ENCODE data around the gene HRH3.

DNA sequence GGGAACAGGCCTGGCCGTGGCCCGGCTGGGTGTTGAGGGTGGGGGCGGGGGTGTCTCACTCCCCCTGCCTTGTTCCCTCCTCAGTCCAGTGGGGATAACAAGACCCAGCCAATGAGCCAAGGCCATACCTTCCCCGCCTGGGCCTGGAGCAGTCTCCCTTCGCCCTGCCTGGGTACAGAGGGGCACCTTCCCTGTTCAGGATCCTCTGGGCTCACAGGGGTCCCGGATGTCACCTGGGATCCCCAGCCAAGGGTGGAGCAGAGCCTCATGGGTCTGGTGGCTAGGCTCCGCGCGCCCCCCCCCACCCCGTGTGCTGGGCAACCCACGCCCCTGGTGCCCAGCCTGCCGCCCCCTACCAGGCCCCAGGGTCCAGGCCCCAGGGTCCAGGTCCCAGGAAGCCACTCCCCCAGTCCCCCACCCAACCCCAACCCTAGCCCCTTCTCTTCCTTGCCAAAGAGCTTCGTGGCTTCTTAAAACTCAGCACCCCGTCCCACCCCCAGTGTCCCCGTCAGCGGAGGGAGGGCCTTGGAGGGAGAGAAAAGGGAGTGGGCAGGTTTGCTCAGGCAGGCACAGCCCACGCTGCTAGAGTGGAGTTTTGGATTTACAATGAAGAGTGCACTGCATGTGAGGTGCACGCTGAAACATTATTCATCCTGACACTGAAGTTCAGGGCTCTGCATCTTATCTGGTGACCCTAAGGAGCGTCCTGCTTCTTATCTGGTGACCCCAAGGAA is 11.8 kb downstream of the HRH3 start:
- TF ChIP-seq, protein P1, sequence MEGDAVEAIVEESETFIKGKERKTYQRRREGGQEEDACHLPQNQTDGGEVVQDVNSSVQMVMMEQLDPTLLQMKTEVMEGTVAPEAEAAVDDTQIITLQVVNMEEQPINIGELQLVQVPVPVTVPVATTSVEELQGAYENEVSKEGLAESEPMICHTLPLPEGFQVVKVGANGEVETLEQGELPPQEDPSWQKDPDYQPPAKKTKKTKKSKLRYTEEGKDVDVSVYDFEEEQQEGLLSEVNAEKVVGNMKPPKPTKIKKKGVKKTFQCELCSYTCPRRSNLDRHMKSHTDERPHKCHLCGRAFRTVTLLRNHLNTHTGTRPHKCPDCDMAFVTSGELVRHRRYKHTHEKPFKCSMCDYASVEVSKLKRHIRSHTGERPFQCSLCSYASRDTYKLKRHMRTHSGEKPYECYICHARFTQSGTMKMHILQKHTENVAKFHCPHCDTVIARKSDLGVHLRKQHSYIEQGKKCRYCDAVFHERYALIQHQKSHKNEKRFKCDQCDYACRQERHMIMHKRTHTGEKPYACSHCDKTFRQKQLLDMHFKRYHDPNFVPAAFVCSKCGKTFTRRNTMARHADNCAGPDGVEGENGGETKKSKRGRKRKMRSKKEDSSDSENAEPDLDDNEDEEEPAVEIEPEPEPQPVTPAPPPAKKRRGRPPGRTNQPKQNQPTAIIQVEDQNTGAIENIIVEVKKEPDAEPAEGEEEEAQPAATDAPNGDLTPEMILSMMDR (IDR thresholded peaks at IDR 0.05) = no peak
- no peak for TF ChIP-seq POLR2A (IDR thresholded peaks at IDR 0.05)
